Stomach smooth muscle (tissue), 2 donors: Measurements from ENCODE around the gene COX19.
"Not testable (repeated sequence)": the region's sequence is repeated elsewhere in the genome, so short reads cannot be mapped to it uniquely, and the experiment has no call there.

Source experiments
- H3K27ac ChIP-seq: one replicate; pipeline ENCODE4 v1.7.0; 2013; ENCODE audit warnings: mild to moderate bottlenecking, low read length, inconsistent platforms
- H3K27me3 ChIP-seq, 2 donors: one replicate each; pipeline ENCODE4 v1.7.0; 2013; ENCODE audit warnings: low read length in 2 of 2; ENCODE audit not compliant: insufficient read depth in 2 of 2, control insufficient read depth in 1 of 2
- H3K36me3 ChIP-seq, 2 donors: one replicate each; pipeline ENCODE4 v1.7.0; 2013; ENCODE audit warnings: low read length in 2 of 2; ENCODE audit not compliant: control insufficient read depth in 2 of 2, insufficient read depth in 2 of 2
- H3K4me1 ChIP-seq: one replicate; pipeline ENCODE4 v1.7.0; 2013; ENCODE audit warnings: low read length; ENCODE audit not compliant: control insufficient read depth, insufficient read depth
- H3K4me3 ChIP-seq, 2 donors: one replicate each; pipeline ENCODE4 v1.7.0; 2013; ENCODE audit warnings: low read length in 2 of 2
- H3K9ac ChIP-seq, 2 donors: one replicate each; pipeline ENCODE4 v1.7.0; 2013; ENCODE audit warnings: low read length in 2 of 2, mild to moderate bottlenecking in 1 of 2
- H3K9me3 ChIP-seq, 2 donors: one replicate each; pipeline ENCODE4 v1.7.0; 2013; ENCODE audit warnings: low read length in 2 of 2; ENCODE audit not compliant: control insufficient read depth in 2 of 2
- donor health status: healthy.
- donor health status: Pancreatic carcinoma.

The COX19 gene

GRCh38 chr7:966291-967069 lies 8.9 kb downstream of the COX19 start:
- Histone ChIP-seq H3K27me3 (no peaks in the 10 kb centered on the region), H3K9ac (no peak overlapping the region), H3K9me3 (no peaks in the 10 kb centered on the region), H3K4me1 (peaks cover 54% of the 10 kb centered on the region), H3K27ac (no peak overlapping the region), H3K36me3 (peaks cover 26 to 35% of the 10 kb centered on the region in 2 donors), H3K4me3 (no peak overlapping the region)

DNA sequence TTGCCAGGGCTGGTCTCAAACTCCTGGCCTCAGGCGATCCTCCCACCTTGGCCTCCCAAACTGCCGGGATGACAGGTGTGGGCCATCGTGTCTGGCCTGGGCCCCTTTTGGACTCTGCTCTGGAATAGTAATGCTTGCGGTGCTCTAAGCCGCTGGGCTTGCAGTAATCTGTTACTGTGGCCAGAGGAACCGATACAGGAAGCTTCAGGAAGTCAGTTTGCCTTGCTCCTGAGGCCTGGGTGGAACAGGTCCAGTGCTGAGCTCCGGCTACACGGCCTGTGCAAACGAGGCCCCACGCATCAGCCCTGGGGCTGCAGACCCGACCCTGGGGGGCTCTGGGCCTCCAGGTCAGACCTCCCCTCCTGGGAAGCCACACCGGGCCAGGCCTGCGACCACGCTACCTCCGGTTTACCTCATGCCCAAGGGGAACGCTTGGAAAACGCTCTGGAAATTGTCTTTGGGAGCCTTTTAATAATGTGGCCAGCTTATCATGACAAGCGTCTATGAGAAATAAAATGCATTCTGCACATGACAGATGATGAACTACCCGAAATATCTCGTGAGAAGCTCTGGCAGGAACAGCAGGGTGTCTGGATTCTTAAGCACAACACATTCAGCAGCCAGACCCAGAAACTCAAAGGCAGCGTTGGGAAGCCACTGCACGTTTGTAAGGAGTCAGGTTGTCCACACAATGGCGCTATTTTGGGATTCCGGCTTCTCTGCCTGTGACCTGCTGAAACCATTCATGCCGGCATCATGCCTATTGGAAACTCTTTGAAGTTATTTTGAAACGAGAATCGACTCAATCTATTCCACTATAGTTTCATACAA lies 10.7 kb downstream of the COX19 start:
- Histone ChIP-seq H3K36me3 (peaks cover 20 to 27% of the 10 kb centered on the region in 2 donors), H3K27me3 (no peaks in the 10 kb centered on the region), H3K4me1 (peaks cover 61% of the 10 kb centered on the region), H3K9me3 (no peaks in the 10 kb centered on the region), H3K9ac (peak overlapping the region; percentile 29 to 33), H3K27ac (peak overlapping the region; percentile 80), H3K4me3 (peak overlapping the region in 1 of 2 donors; percentile 49)

GRCh38 chr7:963236-964078 lies 11.9 kb downstream of the COX19 start:
- Histone ChIP-seq H3K9ac (peak overlapping the region in 1 of 2 donors; percentile 21), H3K27ac (peak overlapping the region; percentile 80), H3K4me3 (peak overlapping the region in 1 of 2 donors; percentile 3), H3K4me1 (peaks cover 61% of the 10 kb centered on the region), H3K9me3 (no peaks in the 10 kb centered on the region), H3K27me3 (no peaks in the 10 kb centered on the region), H3K36me3 (peaks cover 15 to 20% of the 10 kb centered on the region in 2 donors)

GRCh38 chr7:962401-963081 lies 12.8 kb downstream of the COX19 start:
- Histone ChIP-seq H3K9me3 (no peaks in the 10 kb centered on the region), H3K9ac (no peak overlapping the region), H3K27ac (no peak overlapping the region), H3K4me3 (no peak overlapping the region), H3K27me3 (no peaks in the 10 kb centered on the region), H3K4me1 (peaks cover 61% of the 10 kb centered on the region), H3K36me3 (peaks cover 8 to 11% of the 10 kb centered on the region in 2 donors)

GRCh38 chr7:961546-962400 lies 13.6 kb downstream of the COX19 start:
- H3K4me1 ChIP-seq = peaks cover 63% of the 10 kb centered on the region
- H3K36me3 ChIP-seq = peaks cover under 1 to 4% of the 10 kb centered on the region in 2 donors
- no peaks in the 10 kb centered on the region for H3K27me3 ChIP-seq
- H3K9me3 ChIP-seq = no peaks in the 10 kb centered on the region
- H3K27ac ChIP-seq = peak overlapping the region; percentile 80
- no peak overlapping the region for H3K9ac ChIP-seq
- no peak overlapping the region for H3K4me3 ChIP-seq

DNA sequence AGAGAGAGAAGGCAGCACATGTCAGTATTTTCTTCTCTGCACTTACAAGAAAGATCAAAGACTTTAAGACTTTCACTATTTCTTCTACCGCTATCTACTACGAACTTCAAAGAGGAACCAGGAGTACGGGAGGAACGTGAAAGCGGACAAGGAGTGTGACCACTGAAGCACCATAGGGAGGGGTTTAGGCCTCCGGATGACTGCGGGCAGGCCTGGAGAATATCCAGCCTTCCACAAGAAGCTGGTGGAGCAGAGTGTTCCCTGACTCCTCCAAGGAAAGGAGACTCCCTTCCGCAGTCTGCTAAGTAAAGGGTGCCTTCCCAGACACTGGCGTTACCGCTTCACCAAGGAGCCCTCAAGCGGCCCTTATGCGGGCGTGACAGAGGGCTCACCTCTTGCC lies 14.4 kb downstream of the COX19 start:
- H3K9me3 ChIP-seq, H3K36me3 ChIP-seq, H3K27me3 ChIP-seq: not testable (repeated sequence)
- peak overlapping the region in 1 of 2 donors; percentile 33 for H3K9ac ChIP-seq
- peak overlapping the region in 1 of 2 donors; percentile 3 for H3K4me3 ChIP-seq
- peaks cover 59% of the 10 kb centered on the region for H3K4me1 ChIP-seq
- H3K27ac ChIP-seq = peak overlapping the region; percentile 80

DNA sequence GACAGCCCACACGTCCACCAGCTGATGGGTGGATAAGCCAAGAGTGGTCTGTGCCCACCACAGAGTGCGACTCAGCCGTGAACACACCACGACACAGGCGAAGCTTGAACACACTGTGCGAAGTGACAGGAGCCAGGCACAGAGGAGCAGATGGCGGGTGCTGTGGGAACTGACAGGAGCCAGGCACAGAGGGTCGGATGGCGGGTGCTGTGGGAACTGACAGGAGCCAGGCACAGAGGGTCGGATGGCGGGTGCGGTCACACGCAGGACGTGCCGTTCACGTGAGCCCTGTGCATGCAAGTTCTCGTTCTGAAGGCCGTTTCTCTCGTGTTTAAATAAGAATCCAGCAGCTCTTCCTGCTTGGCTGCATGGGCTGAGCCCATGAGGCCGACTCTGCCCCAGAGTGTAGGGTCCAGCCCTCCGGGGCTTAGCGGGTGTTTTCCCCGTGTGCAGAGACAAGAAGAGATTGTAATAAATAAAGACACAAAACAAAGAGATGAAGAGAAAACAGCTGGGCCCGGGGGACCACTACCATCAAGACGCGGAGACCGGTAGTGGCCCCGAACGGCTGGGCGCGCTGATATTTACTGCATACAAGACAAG lies 15.0 kb downstream of the COX19 start:
- Histone ChIP-seq H3K36me3 (no peaks in the 10 kb centered on the region), H3K9me3 (no peaks in the 10 kb centered on the region), H3K27me3 (no peaks in the 10 kb centered on the region), H3K9ac (peak overlapping the region in 1 of 2 donors; percentile 33), H3K27ac (peak overlapping the region; percentile 80), H3K4me1 (peaks cover 57% of the 10 kb centered on the region), H3K4me3 (peak overlapping the region in 1 of 2 donors; percentile 3)

GRCh38 chr7:959740-960139 lies 15.6 kb downstream of the COX19 start:
- H3K4me3 ChIP-seq, H3K9me3 ChIP-seq, H3K27me3 ChIP-seq, H3K9ac ChIP-seq, H3K36me3 ChIP-seq: not testable (repeated sequence)
- Histone ChIP-seq H3K27ac (peak overlapping the region; percentile 80), H3K4me1 (peaks cover 58% of the 10 kb centered on the region)

DNA sequence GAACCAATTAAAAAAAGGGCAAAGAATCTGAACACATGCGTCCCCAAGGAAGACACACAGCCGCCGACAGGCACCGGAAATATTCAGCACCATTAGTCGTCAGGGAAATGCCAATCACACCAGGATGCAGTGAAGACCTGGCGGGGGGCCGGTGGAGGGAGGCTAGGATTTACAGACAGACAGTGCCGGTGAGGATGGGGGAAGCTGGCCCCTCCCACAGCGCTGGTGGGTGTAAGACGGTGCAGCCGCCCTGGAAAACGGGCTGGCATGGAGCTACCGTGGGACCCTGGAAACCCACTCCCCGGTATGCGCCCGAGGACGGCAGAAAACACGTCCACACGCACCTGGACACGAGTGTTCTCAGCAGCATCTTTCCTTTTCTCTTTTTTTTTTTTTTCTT lies 16.1 kb downstream of the COX19 start:
- H3K9me3 ChIP-seq = no peaks in the 10 kb centered on the region
- H3K4me1 ChIP-seq = peaks cover 54% of the 10 kb centered on the region
- H3K27ac ChIP-seq = no peak overlapping the region
- H3K36me3 ChIP-seq = no peaks in the 10 kb centered on the region
- H3K9ac ChIP-seq = no peak overlapping the region
- no peak overlapping the region for H3K4me3 ChIP-seq
- H3K27me3 ChIP-seq = no peaks in the 10 kb centered on the region
